Adrenal gland (tissue), 12 donors: ENCODE results near the gene MAP1LC3B2. TPM values are rescaled to one million over a fixed set of nuclear protein-coding genes. Genes with fewer than 3 reads are reported as not detected.

ENCODE experiments used
- DNase-seq, 7 donors: peaks; one replicate each; pipeline ENCODE4 v3.0.0-alpha.2; 2019 to 2020
- H3K27ac ChIP-seq, 5 donors: fragments of 200-600 bp; sonication (generic) in 4 of 5; 1 replicate in 3 of 5; 2 replicates in 2 of 5; pipeline versions ENCODE4 v1.5.1 to v1.8.0; 2016 to 2020; ENCODE audit warnings: mild to moderate bottlenecking in 1 of 5
- H3K27me3 ChIP-seq: fragments of 200-600 bp; 2 replicates; pipeline ENCODE4 v1.8.0; 2021
- H3K36me3 ChIP-seq, 2 donors: fragments of 200-600 bp; replicated peaks in 1 of 2; 1 replicate in 1 of 2; 2 replicates in 1 of 2; pipeline versions ENCODE4 v1.5.1 to v1.8.0; 2018 to 2022
- H3K4me1 ChIP-seq, 2 donors: fragments of 200-600 bp; replicated peaks in 1 of 2; 1 replicate in 1 of 2; 2 replicates in 1 of 2; pipeline versions ENCODE4 v1.5.1 to v1.8.0; 2018 to 2021
- H3K4me3 ChIP-seq, 4 donors: fragments of 200-600 bp; sonication (generic) in 3 of 4; one replicate each; pipeline ENCODE4 v1.5.1; 2016 to 2018
- H3K9me3 ChIP-seq, 3 donors: fragments of 200-600 bp; sonication (generic) in 1 of 3; replicated peaks in 1 of 3; 1 replicate in 2 of 3; 2 replicates in 1 of 3; pipeline versions ENCODE4 v1.5.1 to v1.8.0; 2016 to 2021
- POLR2A ChIP-seq, 2 donors: fragments of 450-650 bp; IDR thresholded peaks; one replicate each; pipeline ENCODE4 v1.6.1; 2017; ENCODE audit warnings: antibody characterized with exemption in 2 of 2, mild to moderate bottlenecking in 2 of 2, moderate library complexity in 1 of 2
- WGBS, 4 donors: extraction: QIAGEN DNeasy Blood & Tissue Kit in 2 of 4; methylation state at CpG; one replicate each; pipeline versions ENCODE4 v1.1.5 to v1.1.7; 2013 to 2017; 5-methylcytosine and 5-hydroxymethylcytosine counted together
- intact Hi-C, 2 donors: fragments of 100-400 bp; cut with DNase I; formaldehyde crosslinking; loops; one replicate each; pipeline versions ENCODE4 v1.14.1 to v1.15.0; 2022 to 2023
- polyA plus RNA-seq, 3 donors: library from polyadenylated mRNA; stranded (reverse); fragments of 200-250 nt in 2 of 3; fragments of 350-450 nt in 1 of 3; fragmentation: Illumina TruSeq in 1 of 3; extraction: RNeasy Lipid Tissue Mini Kit (QIAGEN cat#74804) in 1 of 3; gene quantifications; one replicate each; pipeline ENCODE4 v1.2.3, GENCODE V29; 2013 to 2014
- total RNA-seq, 9 donors: library from RNA; depleted of rRNA in 4 of 9; stranded (reverse); fragments of >200 nt in 4 of 9; fragments of 120-200 nt in 1 of 9; fragmentation: NEBNext Ultra II Directional in 1 of 9; extraction: Animal tissue kit (Norgen Biotek cat#: 25700) in 1 of 9; gene quantifications; one replicate each; pipeline versions ENCODE4 v1.1.0 to v1.2.4, GENCODE V29; 2013 to 2023
- TF ChIP-seq, protein P1 (sequence below), 6 experiments: fragments of 450-650 bp in 4 of 6; fragments of 200-600 bp in 2 of 6; sonication (generic) in 1 of 6; IDR thresholded peaks; 1 replicate in 5 of 6; 2 replicates in 1 of 6; pipeline versions ENCODE4 v1.5.1 to v1.8.0; 2016 to 2021; ENCODE audit warnings: antibody characterized with exemption in 6 of 6, mild to moderate bottlenecking in 2 of 6, moderate library complexity in 1 of 6
- donor health status: healthy with polysubstance abuse.
- donor health status: Bipolar disorder and iron deficiency.
- donor health status: DM: yes; HTN: yes; CAD: no.
- donor health status: DM: no; HTN: no; CAD: no.
- donor health status: DM: no; HTN: no; CAD: no.
- donor health status: DM: yes; HTN: yes; CAD: no.

Gene MAP1LC3B2
- total and polyA plus RNA-seq, 12 donors = 0.54 to 4.6 (median 1.4) TPM; not detected in 1

DNA sequence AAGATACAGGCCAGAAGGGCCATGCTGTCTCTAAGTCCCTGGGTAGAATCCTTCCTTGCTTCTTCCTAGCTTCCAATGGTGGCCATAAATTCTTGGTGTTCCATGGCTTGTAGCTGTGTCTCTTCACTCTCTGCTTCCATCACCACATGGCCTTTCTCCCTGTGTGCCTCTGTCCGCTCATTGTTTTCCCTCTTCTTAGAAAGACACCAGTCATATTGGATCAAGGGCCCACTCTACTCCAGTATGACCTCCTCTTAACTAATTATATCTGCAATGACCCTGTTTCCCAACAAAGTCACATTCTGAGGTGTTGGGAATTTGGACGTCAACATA is 7.6 kb upstream of the MAP1LC3B2 start:
- Histone ChIP-seq H3K4me3 (no peak overlapping the region), H3K27ac (no peak overlapping the region), H3K4me1 (no peaks in the 10 kb centered on the region), H3K36me3 (no peaks in the 10 kb centered on the region), H3K27me3 (no peaks in the 10 kb centered on the region), H3K9me3 (no peaks in the 10 kb centered on the region)
- intact Hi-C loops = no loop called here
- DNase-seq = no peak
- 84 to 97% (median 91%) methylated on average over 2 of the region's 2 CpGs for WGBS, 4 donors
- TF ChIP-seq POLR2A (IDR thresholded peaks at IDR 0.05) = no peak
- TF ChIP-seq, protein P1, sequence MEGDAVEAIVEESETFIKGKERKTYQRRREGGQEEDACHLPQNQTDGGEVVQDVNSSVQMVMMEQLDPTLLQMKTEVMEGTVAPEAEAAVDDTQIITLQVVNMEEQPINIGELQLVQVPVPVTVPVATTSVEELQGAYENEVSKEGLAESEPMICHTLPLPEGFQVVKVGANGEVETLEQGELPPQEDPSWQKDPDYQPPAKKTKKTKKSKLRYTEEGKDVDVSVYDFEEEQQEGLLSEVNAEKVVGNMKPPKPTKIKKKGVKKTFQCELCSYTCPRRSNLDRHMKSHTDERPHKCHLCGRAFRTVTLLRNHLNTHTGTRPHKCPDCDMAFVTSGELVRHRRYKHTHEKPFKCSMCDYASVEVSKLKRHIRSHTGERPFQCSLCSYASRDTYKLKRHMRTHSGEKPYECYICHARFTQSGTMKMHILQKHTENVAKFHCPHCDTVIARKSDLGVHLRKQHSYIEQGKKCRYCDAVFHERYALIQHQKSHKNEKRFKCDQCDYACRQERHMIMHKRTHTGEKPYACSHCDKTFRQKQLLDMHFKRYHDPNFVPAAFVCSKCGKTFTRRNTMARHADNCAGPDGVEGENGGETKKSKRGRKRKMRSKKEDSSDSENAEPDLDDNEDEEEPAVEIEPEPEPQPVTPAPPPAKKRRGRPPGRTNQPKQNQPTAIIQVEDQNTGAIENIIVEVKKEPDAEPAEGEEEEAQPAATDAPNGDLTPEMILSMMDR (IDR thresholded peaks at IDR 0.05) = no peak

DNA sequence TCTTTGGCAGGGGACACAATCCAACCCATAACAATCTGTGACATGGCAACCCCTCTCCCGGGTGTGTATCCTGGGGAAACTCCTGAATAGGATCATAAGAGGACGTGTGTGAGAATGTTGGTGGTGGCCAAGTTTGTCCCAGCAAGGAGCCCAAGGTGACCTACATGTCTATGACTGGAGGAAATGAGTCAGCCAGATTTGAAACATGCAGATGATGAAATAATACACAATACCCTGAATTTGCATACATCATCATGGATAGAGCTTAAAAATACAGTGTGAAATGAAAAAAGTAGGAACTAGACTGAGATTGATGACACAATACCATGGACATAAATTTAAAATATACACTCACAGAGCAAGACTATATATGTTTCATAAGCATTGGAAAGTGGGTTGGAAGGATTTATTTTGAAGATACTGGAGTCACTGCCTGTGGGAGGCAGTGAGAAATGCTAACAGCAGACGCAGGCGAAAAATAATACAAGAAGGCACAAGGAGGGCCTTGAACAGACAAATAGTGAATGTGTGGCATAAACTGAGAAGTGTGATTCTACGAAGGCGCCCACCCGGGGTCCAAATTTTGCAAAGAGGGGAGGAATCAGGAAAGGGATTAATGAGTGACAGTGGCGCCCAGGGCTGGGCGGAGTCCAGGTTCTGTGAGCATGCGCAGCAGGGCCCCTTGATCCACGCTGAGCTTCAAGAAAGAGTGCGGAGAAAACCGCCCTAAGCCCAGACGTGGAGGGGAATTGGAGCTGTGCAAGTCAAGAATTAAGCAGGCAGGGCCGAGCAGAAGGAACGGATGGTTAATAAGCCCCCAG is 7.0 kb upstream of the MAP1LC3B2 start:
- Histone ChIP-seq H3K27ac (no peak overlapping the region), H3K27me3 (no peaks in the 10 kb centered on the region), H3K4me1 (no peaks in the 10 kb centered on the region), H3K4me3 (no peak overlapping the region), H3K36me3 (no peaks in the 10 kb centered on the region), H3K9me3 (no peaks in the 10 kb centered on the region)
- intact Hi-C loops = no loop called here
- TF ChIP-seq POLR2A (IDR thresholded peaks at IDR 0.05) = no peak
- TF ChIP-seq, protein P1 (IDR thresholded peaks at IDR 0.05) = no peak
- WGBS, 4 donors = 85 to 90% (median 86%) methylated on average over 16 of the region's 16 CpGs
- DNase-seq = peak in 1 of 7 donors; percentile 19

DNA sequence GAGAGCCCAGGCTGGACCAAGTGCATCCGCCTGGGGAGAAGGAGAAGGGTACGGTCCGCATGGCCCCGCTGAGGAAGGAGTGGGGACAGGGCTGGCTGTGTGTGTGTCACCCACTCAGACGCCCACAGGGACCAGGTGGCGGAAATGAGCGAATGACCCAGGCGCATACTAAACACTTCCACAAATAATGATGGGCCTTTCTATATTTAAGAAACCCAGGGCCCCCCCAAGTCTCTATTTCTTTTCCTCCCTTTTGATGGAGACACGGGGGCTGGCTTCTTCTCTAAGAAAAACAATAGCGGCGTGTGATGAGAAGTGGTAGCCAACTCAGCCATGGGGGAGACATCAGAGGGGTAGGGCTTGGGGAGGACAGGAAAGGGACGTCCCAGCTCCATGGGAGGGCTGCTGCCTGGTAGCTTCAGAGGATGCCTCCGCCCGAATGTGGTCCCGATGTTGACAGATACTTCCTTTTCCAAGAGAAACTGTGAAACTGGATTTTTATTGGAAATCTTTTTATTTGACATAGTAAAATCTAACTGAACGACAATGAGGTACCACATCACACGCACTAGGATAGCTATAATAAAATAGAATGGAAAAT is 6.3 kb upstream of the MAP1LC3B2 start:
- H3K9me3 ChIP-seq = no peaks in the 10 kb centered on the region
- 85 to 90% (median 88%) methylated on average over 17 of the region's 17 CpGs for WGBS, 4 donors

DNA sequence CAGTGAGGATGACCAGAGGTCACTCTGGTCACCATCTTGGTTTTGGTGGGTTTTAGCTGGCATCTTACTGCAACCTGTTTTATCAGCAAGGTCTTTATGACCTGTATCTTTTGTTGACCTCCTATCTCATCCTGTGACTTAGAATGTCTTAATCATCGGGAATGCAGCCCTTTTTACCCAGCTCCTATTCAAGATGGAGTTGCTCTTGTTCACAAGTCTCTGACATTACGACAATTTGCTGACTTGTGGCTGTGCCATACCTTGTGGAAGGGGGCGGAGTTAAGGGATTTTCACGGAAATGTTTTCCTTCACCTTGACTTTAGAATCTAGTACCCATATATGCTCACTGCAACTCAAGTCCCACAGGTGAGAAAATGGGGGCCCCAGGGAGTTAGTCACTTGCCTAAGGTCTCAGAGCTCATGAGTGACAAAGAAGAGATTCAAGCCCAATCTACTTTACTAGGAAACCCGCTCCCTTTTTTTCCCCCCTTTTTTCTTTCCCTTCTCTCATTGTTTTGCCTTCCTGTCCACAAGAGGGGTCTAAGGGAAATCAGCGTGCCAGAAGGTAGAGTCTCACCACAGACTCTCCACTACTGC is 2.7 kb upstream of the MAP1LC3B2 start:
- TF ChIP-seq, protein P1 (IDR thresholded peaks at IDR 0.05) = no peak
- no peak for TF ChIP-seq POLR2A (IDR thresholded peaks at IDR 0.05)
- Histone ChIP-seq H3K36me3 (no peaks in the 10 kb centered on the region), H3K4me1 (no peaks in the 10 kb centered on the region), H3K27ac (no peak overlapping the region), H3K9me3 (no peaks in the 10 kb centered on the region), H3K4me3 (no peak overlapping the region), H3K27me3 (no peaks in the 10 kb centered on the region)
- DNase-seq = no peak
- intact Hi-C loops = no loop called here
- WGBS, 4 donors = 86 to 92% (median 88%) methylated on average over 6 of the region's 6 CpGs

More for the DNA sequence above, 6.3 kb upstream of the MAP1LC3B2 start:
- Histone ChIP-seq H3K4me1 (no peaks in the 10 kb centered on the region), H3K4me3 (no peak overlapping the region), H3K36me3 (no peaks in the 10 kb centered on the region), H3K27me3 (no peaks in the 10 kb centered on the region), H3K27ac (no peak overlapping the region)
- no peak for TF ChIP-seq POLR2A (IDR thresholded peaks at IDR 0.05)
- TF ChIP-seq, protein P1 (IDR thresholded peaks at IDR 0.05) = no peak
- intact Hi-C loops = no loop called here
- DNase-seq = no peak
